Fibroblast of pulmonary artery (primary cell): ENCODE measurements around the gene KRTAP10-2.

Experiments
- DNase-seq: peaks from one replicate; pipeline ENCODE4 v3.0.0-alpha.2; 2010; ENCODE audit warnings: low read depth
- H3K4me3 ChIP-seq: replicated peaks from 2 replicates; pipeline ENCODE4 v1.5.1; 2011; ENCODE audit warnings: low read depth, mild to moderate bottlenecking, control low read depth, low read length, moderate library complexity
- TF ChIP-seq, protein P1 (sequence below): IDR thresholded peaks from 2 replicates; pipeline ENCODE4 v1.5.1; 2011; ENCODE audit warnings: mild to moderate bottlenecking, control low read depth, low read length, inconsistent platforms; ENCODE audit errors: missing control alignments

The KRTAP10-2 gene

DNA sequence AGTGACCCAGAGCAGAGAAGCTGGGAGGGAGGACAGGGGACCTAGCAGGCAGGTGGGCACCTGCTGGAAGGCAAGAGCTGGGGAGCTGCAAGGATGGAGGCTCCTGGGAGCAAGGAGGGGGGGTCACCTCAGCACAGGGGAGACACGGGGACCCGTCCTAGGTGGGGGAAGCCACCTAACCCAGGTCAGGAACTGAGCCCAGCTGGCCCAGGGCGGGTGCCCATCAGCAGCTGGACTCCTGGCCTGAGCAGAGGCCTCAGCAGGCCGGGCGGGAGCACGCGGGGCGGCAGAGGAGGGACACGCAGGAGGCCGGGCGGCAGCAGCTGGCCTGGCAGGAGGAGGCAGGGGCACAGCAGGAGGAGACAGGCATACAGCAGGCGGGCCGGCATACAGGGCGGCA, 12.3 kb downstream of the KRTAP10-2 start:
- H3K4me3 ChIP-seq = no peak overlapping the region
- TF ChIP-seq, protein P1, sequence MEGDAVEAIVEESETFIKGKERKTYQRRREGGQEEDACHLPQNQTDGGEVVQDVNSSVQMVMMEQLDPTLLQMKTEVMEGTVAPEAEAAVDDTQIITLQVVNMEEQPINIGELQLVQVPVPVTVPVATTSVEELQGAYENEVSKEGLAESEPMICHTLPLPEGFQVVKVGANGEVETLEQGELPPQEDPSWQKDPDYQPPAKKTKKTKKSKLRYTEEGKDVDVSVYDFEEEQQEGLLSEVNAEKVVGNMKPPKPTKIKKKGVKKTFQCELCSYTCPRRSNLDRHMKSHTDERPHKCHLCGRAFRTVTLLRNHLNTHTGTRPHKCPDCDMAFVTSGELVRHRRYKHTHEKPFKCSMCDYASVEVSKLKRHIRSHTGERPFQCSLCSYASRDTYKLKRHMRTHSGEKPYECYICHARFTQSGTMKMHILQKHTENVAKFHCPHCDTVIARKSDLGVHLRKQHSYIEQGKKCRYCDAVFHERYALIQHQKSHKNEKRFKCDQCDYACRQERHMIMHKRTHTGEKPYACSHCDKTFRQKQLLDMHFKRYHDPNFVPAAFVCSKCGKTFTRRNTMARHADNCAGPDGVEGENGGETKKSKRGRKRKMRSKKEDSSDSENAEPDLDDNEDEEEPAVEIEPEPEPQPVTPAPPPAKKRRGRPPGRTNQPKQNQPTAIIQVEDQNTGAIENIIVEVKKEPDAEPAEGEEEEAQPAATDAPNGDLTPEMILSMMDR = no peak
- DNase-seq = no peak

DNA sequence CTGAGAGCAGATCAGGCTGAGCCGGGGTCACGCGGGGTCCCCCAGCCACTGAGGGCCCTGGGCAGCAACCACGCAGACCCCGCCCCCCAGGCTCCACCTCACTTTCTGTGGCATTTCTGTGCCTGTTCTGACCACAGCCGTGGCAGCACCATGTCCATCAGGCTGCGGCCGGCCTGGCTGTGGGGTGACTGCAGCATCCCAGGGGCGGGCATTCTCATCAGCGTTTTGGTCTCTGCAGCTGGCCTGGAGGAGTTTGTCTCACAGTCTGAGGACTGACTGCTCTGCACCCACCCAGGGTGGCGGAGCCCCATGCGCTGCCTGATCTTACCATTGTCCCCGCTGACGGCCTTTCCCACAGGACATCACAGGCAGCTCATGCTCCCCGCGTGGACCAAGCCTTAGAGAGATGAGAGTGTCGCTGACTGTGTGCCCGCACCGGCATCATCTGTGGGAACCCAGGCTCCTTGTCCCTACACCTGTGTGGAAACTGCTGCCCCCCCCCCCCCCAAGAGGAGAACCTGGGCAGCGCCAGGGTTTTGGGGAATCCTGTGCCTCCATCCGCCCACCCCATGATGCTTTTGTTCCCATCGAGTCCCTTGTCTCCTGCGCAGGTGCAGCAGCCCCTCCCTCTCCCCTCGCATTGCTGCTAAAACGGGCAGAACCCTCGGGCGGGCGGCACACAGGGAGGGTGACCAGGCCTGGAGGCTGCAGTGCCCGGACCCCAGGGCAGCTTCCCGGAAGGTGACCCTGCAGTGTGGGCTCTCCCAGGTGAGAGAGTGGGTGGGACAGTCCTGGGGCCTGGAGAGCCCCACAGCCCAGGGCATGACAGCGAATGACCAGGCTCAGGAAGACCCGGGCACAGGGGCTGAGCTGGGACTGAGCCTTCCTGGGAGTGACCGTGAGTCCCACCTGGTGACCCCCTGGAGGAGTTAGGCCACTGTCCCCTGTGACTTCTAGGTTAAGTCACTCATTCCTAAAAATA, 13.1 kb downstream of the KRTAP10-2 start:
- no peak for DNase-seq
- no peak overlapping the region for H3K4me3 ChIP-seq
- TF ChIP-seq, protein P1 = no peak

GRCh38 chr21:44535963-44536362, 15.3 kb downstream of the KRTAP10-2 start:
- TF ChIP-seq, protein P1 = no peak
- no peak overlapping the region for H3K4me3 ChIP-seq
- DNase-seq = no peak

DNA sequence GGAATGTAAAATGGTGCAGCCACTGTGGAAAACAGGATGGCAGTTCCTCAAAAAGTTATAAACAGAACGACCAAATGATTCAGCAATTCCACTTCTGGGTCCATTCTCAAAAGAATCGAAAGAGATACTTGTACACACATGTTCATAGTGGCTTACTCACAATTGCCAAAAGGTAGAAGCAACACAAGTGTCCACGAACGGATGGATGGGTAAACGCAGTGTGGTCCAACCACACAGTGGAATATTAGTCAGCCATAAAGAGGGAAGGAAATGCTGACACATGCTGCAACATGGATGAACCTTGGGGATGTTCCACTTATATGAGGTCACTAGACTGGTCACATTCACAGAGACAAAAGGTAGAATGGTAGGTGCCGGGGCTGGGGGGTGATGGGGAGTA, 16.6 kb downstream of the KRTAP10-2 start:
- no peak for DNase-seq
- no peak overlapping the region for H3K4me3 ChIP-seq
- TF ChIP-seq, protein P1 = no peak

DNA sequence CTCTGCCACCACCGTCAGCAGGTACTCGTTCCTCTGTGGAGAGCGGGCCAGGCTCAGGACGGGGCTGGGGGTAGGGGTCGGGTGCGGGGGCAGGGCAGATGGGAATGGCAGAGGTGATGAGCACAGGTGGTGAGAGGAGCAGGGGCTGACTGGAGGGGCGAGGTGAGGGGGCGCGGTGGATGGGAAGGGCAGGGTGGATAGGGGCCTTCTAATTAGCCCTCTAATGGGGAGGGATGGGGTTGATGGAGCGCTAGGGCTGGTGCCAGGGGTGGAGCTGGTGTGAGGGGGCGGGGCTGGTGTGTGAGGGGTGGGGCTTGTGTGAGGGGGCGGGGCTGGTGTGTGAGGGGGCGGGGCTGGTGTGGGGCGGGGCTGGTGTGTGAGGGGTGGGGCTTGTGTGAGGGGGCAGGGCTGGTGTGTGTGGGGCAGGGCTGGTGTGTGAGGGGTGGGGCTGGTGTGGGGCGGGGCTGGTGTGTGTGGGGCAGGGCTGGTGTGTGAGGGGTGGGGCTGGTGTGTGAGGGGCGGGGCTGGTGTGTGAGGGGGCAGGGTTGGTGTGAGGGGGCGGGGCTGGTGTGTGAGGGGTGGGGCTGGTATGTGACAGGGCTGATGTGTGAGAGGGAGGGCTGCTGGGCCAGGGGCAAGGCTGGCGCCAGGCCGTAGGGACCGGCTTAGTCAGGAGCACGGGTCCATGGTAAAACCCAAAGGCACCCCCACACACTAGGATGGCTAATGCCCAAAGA, 17.2 kb downstream of the KRTAP10-2 start:
- no peak overlapping the region for H3K4me3 ChIP-seq
- no peak for DNase-seq
- TF ChIP-seq, protein P1 = no peak

DNA sequence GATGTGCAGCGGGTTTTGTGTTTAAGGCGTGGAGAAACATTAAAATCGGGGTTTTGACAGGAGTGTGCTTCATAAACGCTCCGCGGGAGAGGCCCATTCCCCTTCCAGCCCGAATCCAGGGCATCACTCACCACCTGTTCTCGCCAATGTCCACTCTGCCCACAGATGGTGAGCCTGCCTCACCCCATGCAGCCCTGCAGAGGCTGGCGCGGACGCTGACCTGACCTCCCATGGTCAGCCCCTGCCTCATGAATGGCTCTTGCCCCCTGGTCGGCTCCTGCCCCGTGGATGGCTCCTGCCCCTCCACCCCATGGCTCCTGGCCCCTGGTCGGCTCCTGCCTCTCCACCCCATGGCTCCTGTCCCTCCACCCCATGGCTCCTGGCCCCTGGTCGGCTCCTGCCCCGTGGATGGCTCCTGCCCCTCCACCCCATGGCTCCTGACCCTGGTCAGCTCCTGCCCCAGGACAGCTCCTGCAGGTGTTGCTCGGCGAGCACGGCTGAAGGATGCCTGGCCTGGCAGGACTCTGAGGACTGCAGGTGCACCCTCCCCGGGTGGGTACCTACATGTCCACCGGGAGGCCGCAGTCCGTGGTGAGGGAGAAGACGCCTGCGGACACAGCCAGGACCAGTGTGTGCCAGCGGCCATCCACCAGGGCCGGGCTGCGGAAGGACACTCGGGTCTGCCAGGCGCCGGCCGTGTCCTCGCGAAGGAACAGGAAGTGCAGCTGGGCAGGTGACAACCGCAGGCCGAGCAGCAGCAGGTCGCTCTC, 18.0 kb downstream of the KRTAP10-2 start:
- no peak for DNase-seq
- TF ChIP-seq, protein P1 = no peak
- no peak overlapping the region for H3K4me3 ChIP-seq
